HG02885 (cell line): ENCODE measurements around the gene RANBP3.

Source experiments
- ATAC-seq: cut with Tn5 transposase; IDR thresholded peaks from one replicate; pipeline ENCODE4 v1.9.1; 2021; ENCODE audit warnings: mild to moderate bottlenecking; ENCODE audit not compliant: unreplicated experiment, poor library complexity

The RANBP3 gene

DNA sequence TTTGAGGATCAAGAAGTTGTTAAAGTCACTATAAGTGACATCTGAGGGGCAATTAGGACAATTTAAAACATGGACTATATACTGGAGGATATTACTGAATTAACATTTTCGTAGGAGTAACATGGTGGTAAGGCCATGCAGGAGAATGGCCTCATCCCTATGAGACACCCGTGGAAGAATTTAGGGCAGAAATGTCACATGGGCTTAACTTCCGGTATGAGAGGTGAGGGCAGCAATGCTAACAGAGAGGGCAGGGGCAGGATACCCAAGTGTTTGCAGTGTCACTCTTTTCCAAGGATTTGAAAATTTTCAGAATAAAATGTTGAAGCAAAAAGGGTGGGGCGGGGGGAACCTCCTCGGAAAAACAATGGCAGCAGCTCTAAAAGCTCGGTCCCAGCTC is 23.6 kb downstream of the RANBP3 start:
- no peak for ATAC-seq

DNA sequence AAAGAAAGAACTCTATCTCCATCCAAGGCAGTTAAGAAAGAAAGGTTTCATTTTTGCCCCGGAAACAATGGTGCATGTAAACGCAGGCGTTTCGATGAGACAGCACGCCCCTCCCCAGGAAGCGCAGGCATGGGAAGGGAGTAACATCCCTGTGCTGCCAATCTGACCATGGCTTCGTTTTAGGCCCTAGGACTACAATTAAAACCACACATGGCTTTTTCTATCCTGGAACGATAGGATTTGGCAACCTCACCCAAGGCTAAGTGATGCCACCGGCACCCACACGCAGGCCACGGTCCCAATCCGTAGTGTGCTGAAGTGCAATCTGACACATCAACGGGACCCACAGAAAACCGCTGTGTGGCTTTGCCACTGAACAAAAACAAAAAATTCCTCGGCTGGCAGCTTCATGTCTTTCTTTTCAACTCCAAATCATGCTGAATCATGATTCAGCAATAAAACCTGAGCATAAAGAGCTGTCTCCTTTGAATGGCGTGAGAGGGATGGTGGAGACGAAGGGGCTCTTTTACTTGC is 24.2 kb downstream of the RANBP3 start:
- ATAC-seq: no peak

GRCh38 chr19:5953030-5953589 is 24.8 kb downstream of the RANBP3 start:
- no peak for ATAC-seq

GRCh38 chr19:5952193-5953029 is 25.5 kb downstream of the RANBP3 start:
- ATAC-seq: no peak

- ATAC-seq: no peak
Observed at GRCh38 chr19:5951338-5951861, 26.5 kb downstream of the RANBP3 start.

GRCh38 chr19:5950741-5951140 is 27.2 kb downstream of the RANBP3 start:
- ATAC-seq: no peak

DNA sequence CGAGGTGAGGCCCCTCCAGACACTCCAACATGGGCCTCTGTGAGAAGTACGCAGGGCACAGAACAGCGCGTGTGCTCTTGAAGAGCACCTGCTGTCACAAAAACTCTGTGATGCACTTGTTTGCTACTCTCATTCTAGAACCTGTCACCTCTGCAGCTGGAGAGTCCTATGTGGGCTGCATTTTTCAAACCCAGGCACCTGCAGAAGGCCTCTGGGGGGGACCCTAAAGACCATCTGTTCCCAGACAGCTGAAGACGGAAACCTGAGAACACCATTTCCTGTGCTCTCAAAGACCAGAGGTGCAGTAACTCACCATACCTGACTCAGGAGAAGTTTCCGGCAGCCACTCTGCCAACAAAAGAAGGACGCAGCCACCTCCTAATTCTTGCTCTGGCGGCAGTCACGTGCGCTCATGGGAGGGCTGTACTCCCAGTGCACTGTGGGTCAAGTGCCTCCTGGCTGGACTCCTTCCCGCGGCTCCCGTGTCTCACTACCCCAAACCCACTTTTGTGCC is 28.1 kb downstream of the RANBP3 start:
- no peak for ATAC-seq

GRCh38 chr19:5948752-5949564 is 29.0 kb downstream of the RANBP3 start:
- no peak for ATAC-seq

DNA sequence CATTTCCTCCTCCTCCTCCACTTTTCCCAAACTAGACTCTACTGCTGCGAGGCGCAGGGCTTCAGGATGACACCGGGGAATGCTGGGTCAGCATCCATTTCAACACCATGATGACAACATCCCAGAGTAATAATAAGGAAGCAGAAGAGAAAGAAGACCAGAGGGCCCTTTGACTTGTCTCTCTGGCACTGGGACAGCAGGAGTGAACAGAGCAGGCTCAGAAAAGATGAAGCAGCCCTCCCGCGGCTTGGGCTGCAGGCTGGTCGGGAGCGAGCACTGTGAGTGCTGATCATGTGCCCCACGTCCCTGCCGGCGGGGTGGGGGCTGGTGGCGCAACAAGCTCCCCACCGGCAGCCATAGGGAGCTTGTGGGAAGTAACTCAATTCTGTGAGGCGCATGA is 30.5 kb downstream of the RANBP3 start:
- no peak for ATAC-seq

DNA sequence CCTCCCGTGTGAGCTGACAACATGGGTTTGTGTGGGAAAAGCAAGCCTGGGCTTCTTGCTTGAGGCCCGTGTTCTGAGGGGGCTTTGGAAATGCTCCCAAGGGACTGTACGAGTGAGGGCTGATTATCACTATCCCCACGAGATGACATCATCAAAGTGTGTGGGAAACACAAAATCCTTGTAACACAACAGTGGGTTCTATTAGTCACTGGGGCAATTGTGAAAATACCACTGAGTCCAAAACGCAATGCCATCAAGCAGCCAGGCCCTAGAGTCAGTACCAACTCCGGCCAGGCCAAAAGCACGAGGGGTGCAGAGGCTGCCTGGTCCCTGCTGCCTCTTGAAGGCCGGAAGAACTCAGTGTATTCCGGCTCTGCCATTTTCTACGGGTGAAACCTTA is 34.3 kb downstream of the RANBP3 start:
- ATAC-seq: no peak

GRCh38 chr19:5943045-5943444 is 34.9 kb downstream of the RANBP3 start:
- ATAC-seq: no peak

- no peak for ATAC-seq
Observed at GRCh38 chr19:5941673-5942072, 36.3 kb downstream of the RANBP3 start.

GRCh38 chr19:5940260-5941208 is 37.4 kb downstream of the RANBP3 start:
- no peak for ATAC-seq

DNA sequence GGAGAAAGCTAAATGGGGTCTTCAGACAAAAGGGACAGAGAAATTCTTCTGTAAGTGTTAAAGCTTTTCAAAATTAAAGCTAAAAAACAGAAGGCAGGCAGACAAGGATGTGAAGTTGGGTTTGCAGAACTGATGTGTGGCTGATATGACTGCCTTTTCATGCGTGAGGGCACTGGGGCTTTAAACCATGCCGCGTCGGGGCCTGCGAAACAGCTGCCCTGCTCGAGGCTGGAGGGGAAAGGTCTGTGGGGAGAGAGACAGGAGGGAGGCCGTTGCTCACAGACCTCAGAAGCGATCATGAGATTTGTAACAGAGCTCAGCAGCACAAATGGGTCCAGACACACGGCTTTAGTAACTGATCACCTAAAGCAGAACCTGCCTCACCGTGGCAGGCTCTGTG is 40.4 kb downstream of the RANBP3 start:
- no peak for ATAC-seq

GRCh38 chr19:5936292-5936592 is 41.7 kb downstream of the RANBP3 start:
- ATAC-seq: no peak

DNA sequence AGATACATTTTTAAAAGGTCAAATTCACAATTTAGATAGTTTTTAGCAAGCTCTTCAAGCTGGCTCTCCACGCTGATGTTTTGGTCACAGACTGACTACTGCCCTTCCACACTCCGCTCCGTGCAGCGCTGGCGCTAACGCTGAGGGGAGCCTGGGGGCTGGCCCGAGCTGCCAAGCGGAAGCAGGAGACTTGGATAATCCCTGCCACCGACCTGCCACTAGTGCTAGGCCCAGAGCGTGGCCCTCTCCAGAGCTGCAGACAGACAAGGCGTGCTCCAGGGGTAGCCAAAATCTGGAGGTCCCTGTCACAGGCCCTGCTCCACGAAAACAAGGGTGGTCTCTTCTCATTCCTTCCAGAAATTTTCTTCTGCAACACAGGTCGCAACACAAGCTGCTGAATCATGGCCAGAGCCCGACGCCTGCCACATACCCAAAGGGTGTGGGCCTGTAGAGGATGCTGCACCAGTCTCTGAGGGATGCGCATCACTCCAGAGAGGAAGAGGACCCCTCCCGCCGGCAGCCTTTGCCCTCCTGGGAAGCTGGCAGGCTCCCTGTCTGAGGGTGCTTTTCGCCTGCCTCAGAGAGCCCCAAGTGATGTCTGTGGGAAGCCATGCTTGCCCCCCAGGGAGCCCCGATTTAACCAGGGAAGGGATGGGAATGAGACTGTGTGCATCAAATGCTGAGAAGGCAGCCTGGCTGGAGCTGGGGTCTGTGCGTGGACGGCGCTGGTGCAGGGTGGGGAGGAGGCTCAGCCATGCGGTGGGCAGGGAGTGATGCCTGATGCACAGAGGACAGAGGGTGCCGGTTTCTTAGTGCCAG is 42.3 kb downstream of the RANBP3 start:
- ATAC-seq: no peak

GRCh38 chr19:5934774-5935472 is 43.0 kb downstream of the RANBP3 start:
- no peak for ATAC-seq

- ATAC-seq: no peak
Observed at GRCh38 chr19:5934069-5934401, 43.9 kb downstream of the RANBP3 start.
